A549 (cell line): ENCODE measurements around the gene CDIP1. TPM values are rescaled to one million over a fixed set of nuclear protein-coding genes. Genes with fewer than 3 reads are reported as not detected.

Experiments used
- ATAC-seq, 2 experiments: fragments of 200-7000 bp in 1 of 2; fragments of >200 bp in 1 of 2; cut with Nextera tagmentation in 1 of 2; cut with Tn5 transposase in 1 of 2; 3 replicates each; pipeline versions ENCODE4 v1.8.0 to v1.9.1; 2018 to 2020; ENCODE audit warnings: mild to moderate bottlenecking in 1 of 2, moderate library complexity in 1 of 2
- CTCF ChIA-PET: fragments of 300-600 bp; sonication (Branson Sonifier 250); formaldehyde crosslinking; extraction: SDS; loops from one replicate; lab custom pipeline; 2021; ENCODE audit warnings: antibody characterized with exemption, inconsistent platforms; lab: Yijun Ruan, JAX
- POLR2A ChIA-PET: fragments of 350-600 bp; formaldehyde crosslinking; extraction: SDS; loops from one replicate; lab custom pipeline; 2021; ENCODE audit warnings: antibody characterized with exemption, inconsistent platforms; lab: Yijun Ruan, JAX
- DNase-seq, 2 experiments: peaks; one replicate each; pipeline versions ENCODE4 v3.0.0 to v3.0.0-alpha.2; 2011 to 2016; ENCODE audit warnings: low read depth in 1 of 2, low spot score in 1 of 2
- FAIRE-seq: peaks from 2 replicates; lab custom pipeline; 2011; peaks lifted over from hg19 to GRCh38; lab: Jason Lieb, UNC
- H3K27ac ChIP-seq, 2 experiments: fragments of >200 bp; sonication (Bioruptor Twin); formaldehyde crosslinking; 3 replicates each; pipeline ENCODE4 v1.5.1; 2016 to 2017
- H3K4me1 ChIP-seq: fragments of >200 bp; sonication (Bioruptor Twin); formaldehyde crosslinking; 3 replicates; pipeline ENCODE4 v1.6.1; 2016
- H3K4me2 ChIP-seq: fragments of >200 bp; sonication (Bioruptor Twin); formaldehyde crosslinking; 3 replicates; pipeline ENCODE4 v1.6.1; 2016
- H3K4me3 ChIP-seq: fragments of >200 bp; sonication (Bioruptor Twin); formaldehyde crosslinking; 3 replicates; pipeline ENCODE4 v1.5.1; 2016
- H3K9me3 ChIP-seq: fragments of >200 bp; sonication (Bioruptor Twin); formaldehyde crosslinking; 3 replicates; pipeline ENCODE4 v1.6.1; 2016
- CBX2 ChIP-seq: fragments of 200-600 bp; sonication (generic); IDR thresholded peaks from 2 replicates; pipeline ENCODE4 v1.6.1; 2016; ENCODE audit warnings: low read depth, mild to moderate bottlenecking, borderline replicate concordance
- CBX8 ChIP-seq: fragments of 200-600 bp; sonication (generic); IDR thresholded peaks from 2 replicates; pipeline ENCODE4 v1.6.1; 2016
- CEBPB ChIP-seq, 2 experiments: fragments of >200 bp in 1 of 2; sonication (Bioruptor Twin) in 1 of 2; formaldehyde crosslinking in 1 of 2; IDR thresholded peaks; 2 replicates each; pipeline ENCODE4 v1.6.1; 2012 to 2016
- EHF ChIP-seq: fragments of 250-450 bp; sonication (Bioruptor Pico); IDR thresholded peaks from 2 replicates; pipeline ENCODE4 v1.5.0; 2020; ENCODE audit warnings: mild to moderate bottlenecking
- ESRRA ChIP-seq: fragments of 150-350 bp; IDR thresholded peaks from 2 replicates; pipeline ENCODE4 v1.6.1; 2014; ENCODE audit warnings: mild to moderate bottlenecking, low read length, borderline replicate concordance
- FOXS1 ChIP-seq: fragments of 250-450 bp; sonication (Bioruptor Pico); IDR thresholded peaks from 2 replicates; pipeline ENCODE4 v1.5.0; 2020; ENCODE audit warnings: mild to moderate bottlenecking, moderate library complexity
- MAZ ChIP-seq: fragments of 150-350 bp; IDR thresholded peaks from 2 replicates; pipeline ENCODE4 v1.6.1; 2014; ENCODE audit warnings: antibody characterized with exemption, low read depth, low read length, borderline replicate concordance
- RARB ChIP-seq: fragments of 250-450 bp; sonication (Bioruptor Pico); IDR thresholded peaks from 2 replicates; pipeline ENCODE4 v1.8.0; 2021; ENCODE audit warnings: mild to moderate bottlenecking, moderate library complexity
- RCOR1 ChIP-seq: fragments of 150-350 bp; IDR thresholded peaks from 2 replicates; pipeline ENCODE4 v1.6.1; 2014; ENCODE audit warnings: antibody characterized with exemption, low read length, low read depth
- SREBF2 ChIP-seq: fragments of 450-650 bp; IDR thresholded peaks from 2 replicates; pipeline ENCODE4 v1.6.1; 2014; ENCODE audit warnings: mild to moderate bottlenecking, moderate library complexity
- ZFP36 ChIP-seq: fragments of 450-650 bp; IDR thresholded peaks from 2 replicates; pipeline ENCODE4 v1.6.1; 2014; ENCODE audit warnings: borderline replicate concordance; ENCODE audit not compliant: partially characterized antibody
- WGBS: methylation state at CpG from one replicate; pipeline ENCODE4 v1.1.6; 2017; ENCODE audit errors: missing lambda C conversion rate; 5-methylcytosine and 5-hydroxymethylcytosine counted together
- polyA plus RNA-seq, 4 experiments: library from polyadenylated mRNA; depleted of rRNA in 3 of 4; stranded (reverse); fragments of >200 nt; fragmentation: RNase III in 1 of 4; extraction: RNeasy Plus Mini Kit Qiagen cat#74134 plus additional on column Dnase treatment in 1 of 4; gene quantifications; 2 replicates in 3 of 4; 3 replicates in 1 of 4; pipeline ENCODE4 v1.2.3, GENCODE V29; 2011 to 2017
- TF ChIP-seq, protein P1 (sequence below): fragments of 200-600 bp; sonication (generic); IDR thresholded peaks from 2 replicates; pipeline ENCODE4 v1.6.1; 2016; ENCODE audit warnings: antibody characterized with exemption, mild to moderate bottlenecking, moderate library complexity
- TF ChIP-seq, protein P2 (sequence below): fragments of >200 bp; sonication (Bioruptor Twin); formaldehyde crosslinking; IDR thresholded peaks from 3 replicates; pipeline ENCODE4 v1.5.1; 2016
- TF ChIP-seq, protein P3 (sequence below): fragments of 250-450 bp; sonication (Bioruptor Pico); IDR thresholded peaks from 2 replicates; pipeline ENCODE4 v1.5.0; 2021; ENCODE audit warnings: mild to moderate bottlenecking, moderate library complexity, borderline replicate concordance

CDIP1 gene
- polyA plus RNA-seq, 2 of the 4 experiments (the other 2 are of a cell fraction), result 3.7 to 8.4 TPM

DNA sequence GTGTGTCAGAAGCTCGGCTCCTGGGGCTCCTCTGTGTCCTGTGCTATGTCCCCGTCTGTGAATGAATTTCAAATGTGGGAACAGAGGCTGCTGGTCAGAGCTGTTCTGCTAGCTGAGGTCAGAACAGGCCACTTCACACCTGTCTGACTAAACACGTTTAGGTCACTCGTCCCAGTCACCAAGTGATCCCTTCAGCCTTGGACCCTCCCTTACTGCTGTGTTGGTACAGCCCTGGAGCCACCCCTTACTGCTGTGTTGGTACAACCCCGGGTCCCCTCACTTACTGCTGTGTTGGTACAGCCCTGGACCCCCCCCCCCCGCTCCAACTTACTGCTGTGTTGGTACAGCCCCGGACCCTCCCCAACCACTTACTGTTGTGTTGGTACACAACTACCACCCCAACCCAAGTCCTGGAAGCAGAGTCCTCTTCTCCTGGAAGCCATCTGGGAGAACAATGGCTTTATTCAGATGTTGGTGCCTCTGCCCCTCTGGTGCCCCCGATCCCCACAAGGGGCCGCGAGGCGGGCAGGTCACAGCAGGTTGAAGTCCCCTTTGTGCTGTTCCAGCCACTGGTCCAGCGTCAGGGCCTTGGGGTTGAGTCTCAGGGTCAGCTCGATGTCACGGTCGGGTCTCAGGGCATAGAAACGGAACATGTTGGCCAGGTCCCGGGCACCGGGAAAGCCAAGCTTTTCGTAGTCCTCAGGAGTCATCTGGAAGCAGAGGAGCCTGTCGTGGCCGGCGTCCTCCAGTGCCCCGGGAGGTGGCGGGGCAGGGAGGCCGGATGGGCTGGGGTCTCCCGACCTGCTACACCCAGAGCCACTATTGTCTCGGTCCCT lies 77.1 kb downstream of the CDIP1 start (continued):
- TF ChIP-seq, protein P1, sequence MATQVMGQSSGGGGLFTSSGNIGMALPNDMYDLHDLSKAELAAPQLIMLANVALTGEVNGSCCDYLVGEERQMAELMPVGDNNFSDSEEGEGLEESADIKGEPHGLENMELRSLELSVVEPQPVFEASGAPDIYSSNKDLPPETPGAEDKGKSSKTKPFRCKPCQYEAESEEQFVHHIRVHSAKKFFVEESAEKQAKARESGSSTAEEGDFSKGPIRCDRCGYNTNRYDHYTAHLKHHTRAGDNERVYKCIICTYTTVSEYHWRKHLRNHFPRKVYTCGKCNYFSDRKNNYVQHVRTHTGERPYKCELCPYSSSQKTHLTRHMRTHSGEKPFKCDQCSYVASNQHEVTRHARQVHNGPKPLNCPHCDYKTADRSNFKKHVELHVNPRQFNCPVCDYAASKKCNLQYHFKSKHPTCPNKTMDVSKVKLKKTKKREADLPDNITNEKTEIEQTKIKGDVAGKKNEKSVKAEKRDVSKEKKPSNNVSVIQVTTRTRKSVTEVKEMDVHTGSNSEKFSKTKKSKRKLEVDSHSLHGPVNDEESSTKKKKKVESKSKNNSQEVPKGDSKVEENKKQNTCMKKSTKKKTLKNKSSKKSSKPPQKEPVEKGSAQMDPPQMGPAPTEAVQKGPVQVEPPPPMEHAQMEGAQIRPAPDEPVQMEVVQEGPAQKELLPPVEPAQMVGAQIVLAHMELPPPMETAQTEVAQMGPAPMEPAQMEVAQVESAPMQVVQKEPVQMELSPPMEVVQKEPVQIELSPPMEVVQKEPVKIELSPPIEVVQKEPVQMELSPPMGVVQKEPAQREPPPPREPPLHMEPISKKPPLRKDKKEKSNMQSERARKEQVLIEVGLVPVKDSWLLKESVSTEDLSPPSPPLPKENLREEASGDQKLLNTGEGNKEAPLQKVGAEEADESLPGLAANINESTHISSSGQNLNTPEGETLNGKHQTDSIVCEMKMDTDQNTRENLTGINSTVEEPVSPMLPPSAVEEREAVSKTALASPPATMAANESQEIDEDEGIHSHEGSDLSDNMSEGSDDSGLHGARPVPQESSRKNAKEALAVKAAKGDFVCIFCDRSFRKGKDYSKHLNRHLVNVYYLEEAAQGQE, result no peak
- TF ChIP-seq RCOR1 (no peak), FOXS1 (no peak), SREBF2 (no peak)
- TF ChIP-seq, protein P2, sequence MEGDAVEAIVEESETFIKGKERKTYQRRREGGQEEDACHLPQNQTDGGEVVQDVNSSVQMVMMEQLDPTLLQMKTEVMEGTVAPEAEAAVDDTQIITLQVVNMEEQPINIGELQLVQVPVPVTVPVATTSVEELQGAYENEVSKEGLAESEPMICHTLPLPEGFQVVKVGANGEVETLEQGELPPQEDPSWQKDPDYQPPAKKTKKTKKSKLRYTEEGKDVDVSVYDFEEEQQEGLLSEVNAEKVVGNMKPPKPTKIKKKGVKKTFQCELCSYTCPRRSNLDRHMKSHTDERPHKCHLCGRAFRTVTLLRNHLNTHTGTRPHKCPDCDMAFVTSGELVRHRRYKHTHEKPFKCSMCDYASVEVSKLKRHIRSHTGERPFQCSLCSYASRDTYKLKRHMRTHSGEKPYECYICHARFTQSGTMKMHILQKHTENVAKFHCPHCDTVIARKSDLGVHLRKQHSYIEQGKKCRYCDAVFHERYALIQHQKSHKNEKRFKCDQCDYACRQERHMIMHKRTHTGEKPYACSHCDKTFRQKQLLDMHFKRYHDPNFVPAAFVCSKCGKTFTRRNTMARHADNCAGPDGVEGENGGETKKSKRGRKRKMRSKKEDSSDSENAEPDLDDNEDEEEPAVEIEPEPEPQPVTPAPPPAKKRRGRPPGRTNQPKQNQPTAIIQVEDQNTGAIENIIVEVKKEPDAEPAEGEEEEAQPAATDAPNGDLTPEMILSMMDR, result no peak

GRCh38 chr16:4460936-4461249 lies 77.7 kb downstream of the CDIP1 start:
- POLR2A ChIA-PET, result interaction anchor here (1.2 kb wide), 1 partner anchor 16 kb away, joined by 4 read pairs; the partner anchor contains the start of gene HMOX2
- no peak for DNase-seq
- Histone ChIP-seq H3K9me3 (no peaks in the 10 kb centered on the region), H3K4me3 (no peak overlapping the region), H3K4me1 (peaks cover 12% of the 10 kb centered on the region; the same call in 1 of the 3 replicates), H3K4me2 (no peak overlapping the region), H3K27ac (no peak overlapping the region)
- CTCF ChIA-PET, result interaction anchor here (0.6 to 2.7 kb wide), 3 partner anchors 9 to 222 kb away, joined by 3 to 7 read pairs (median 3); no protein-coding TSS in a partner anchor
- 87% methylated on average over 5 of the region's 5 CpGs for WGBS
- peak in 1 of 2 experiments; percentile 17; a peak in 2 of 6 replicates for ATAC-seq
- no peak for TF ChIP-seq RARB (CRISPR knock-in tag)
- no peak for TF ChIP-seq EHF (CRISPR knock-in tag)
- no peak for TF ChIP-seq ESRRA
- TF ChIP-seq CBX8, result no peak
- no peak for TF ChIP-seq CBX2
- TF ChIP-seq ZFP36, result no peak
- TF ChIP-seq CEBPB (IDR thresholded peaks at IDR 0.05), result no peak
- TF ChIP-seq MAZ, result no peak
- TF ChIP-seq, protein P3, sequence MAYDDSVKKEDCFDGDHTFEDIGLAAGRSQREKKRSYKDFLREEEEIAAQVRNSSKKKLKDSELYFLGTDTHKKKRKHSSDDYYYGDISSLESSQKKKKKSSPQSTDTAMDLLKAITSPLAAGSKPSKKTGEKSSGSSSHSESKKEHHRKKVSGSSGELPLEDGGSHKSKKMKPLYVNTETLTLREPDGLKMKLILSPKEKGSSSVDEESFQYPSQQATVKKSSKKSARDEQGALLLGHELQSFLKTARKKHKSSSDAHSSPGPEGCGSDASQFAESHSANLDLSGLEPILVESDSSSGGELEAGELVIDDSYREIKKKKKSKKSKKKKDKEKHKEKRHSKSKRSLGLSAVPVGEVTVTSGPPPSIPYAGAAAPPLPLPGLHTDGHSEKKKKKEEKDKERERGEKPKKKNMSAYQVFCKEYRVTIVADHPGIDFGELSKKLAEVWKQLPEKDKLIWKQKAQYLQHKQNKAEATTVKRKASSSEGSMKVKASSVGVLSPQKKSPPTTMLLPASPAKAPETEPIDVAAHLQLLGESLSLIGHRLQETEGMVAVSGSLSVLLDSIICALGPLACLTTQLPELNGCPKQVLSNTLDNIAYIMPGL (CRISPR knock-in tag), result no peak
- no peak for FAIRE-seq

Other genes with a start within 250 kb of the CDIP1 start
- gene GLIS2, start 222.7 kb downstream of the CDIP1 start, polyA plus RNA-seq (2011; rRNA removed), result 5.5 and 6.8 TPM in 2 replicates
- 15.8 to 19.5 TPM (median 16.3 TPM) in 3 replicates for gene GLIS2, start 222.7 kb downstream of the CDIP1 start, polyA plus RNA-seq (2017; fragmentation: RNase III; extraction: RNeasy Plus Mini Kit Qiagen cat#74134 plus additional on column Dnase treatment)
- 42.5 and 55.1 TPM in 2 replicates for gene PAM16, start 187.5 kb downstream of the CDIP1 start, polyA plus RNA-seq (2011; rRNA removed)
- gene PAM16, start 187.5 kb downstream of the CDIP1 start, polyA plus RNA-seq (2017; fragmentation: RNase III; extraction: RNeasy Plus Mini Kit Qiagen cat#74134 plus additional on column Dnase treatment), result 58.7 to 64.3 TPM (median 59.1 TPM) in 3 replicates
- 2.0 and 2.3 TPM in 2 replicates for gene VASN, start 166.9 kb downstream of the CDIP1 start, polyA plus RNA-seq (2011; rRNA removed)
- 4.0 to 4.7 TPM (median 4.2 TPM) in 3 replicates for gene VASN, start 166.9 kb downstream of the CDIP1 start, polyA plus RNA-seq (2017; fragmentation: RNase III; extraction: RNeasy Plus Mini Kit Qiagen cat#74134 plus additional on column Dnase treatment)
- 5.7 and 6.0 TPM in 2 replicates for gene CORO7, start 122.2 kb downstream of the CDIP1 start, polyA plus RNA-seq (2011; rRNA removed)
- gene CORO7, start 122.2 kb downstream of the CDIP1 start, polyA plus RNA-seq (2017; fragmentation: RNase III; extraction: RNeasy Plus Mini Kit Qiagen cat#74134 plus additional on column Dnase treatment), result 11.1 to 12.6 TPM (median 11.9 TPM) in 3 replicates
- gene DNAJA3, start 112.9 kb downstream of the CDIP1 start, polyA plus RNA-seq (2011; rRNA removed), result 70.9 and 77.2 TPM in 2 replicates
- gene DNAJA3, start 112.9 kb downstream of the CDIP1 start, polyA plus RNA-seq (2017; fragmentation: RNase III; extraction: RNeasy Plus Mini Kit Qiagen cat#74134 plus additional on column Dnase treatment), result 64.6 to 71.6 TPM (median 66.0 TPM) in 3 replicates
- gene NMRAL1, start 64.1 kb downstream of the CDIP1 start, polyA plus RNA-seq (2011; rRNA removed), result 36.3 and 36.4 TPM in 2 replicates
- 47.4 to 55.8 TPM (median 48.8 TPM) in 3 replicates for gene NMRAL1, start 64.1 kb downstream of the CDIP1 start, polyA plus RNA-seq (2017; fragmentation: RNase III; extraction: RNeasy Plus Mini Kit Qiagen cat#74134 plus additional on column Dnase treatment)
- gene HMOX2, start 62.4 kb downstream of the CDIP1 start, polyA plus RNA-seq (2011; rRNA removed), result 35.4 and 37.3 TPM in 2 replicates
- gene HMOX2, start 62.4 kb downstream of the CDIP1 start, polyA plus RNA-seq (2017; fragmentation: RNase III; extraction: RNeasy Plus Mini Kit Qiagen cat#74134 plus additional on column Dnase treatment), result 47.7 to 49.6 TPM (median 49.5 TPM) in 3 replicates
- 0.03 TPM in 1 of 2 replicates, not detected in the other for gene C16orf96, start 17.6 kb upstream of the CDIP1 start, polyA plus RNA-seq (2011; rRNA removed)
- gene C16orf96, start 17.6 kb upstream of the CDIP1 start, polyA plus RNA-seq (2017; fragmentation: RNase III; extraction: RNeasy Plus Mini Kit Qiagen cat#74134 plus additional on column Dnase treatment), result 0.01 to 0.03 TPM in 2 of 3 replicates, not detected in the other
- gene UBALD1, start 76.1 kb upstream of the CDIP1 start, polyA plus RNA-seq (2011; rRNA removed), result 10.0 and 10.2 TPM in 2 replicates
- 33.2 to 36.6 TPM (median 34.1 TPM) in 3 replicates for gene UBALD1, start 76.1 kb upstream of the CDIP1 start, polyA plus RNA-seq (2017; fragmentation: RNase III; extraction: RNeasy Plus Mini Kit Qiagen cat#74134 plus additional on column Dnase treatment)
- 4.3 and 8.2 TPM in 2 replicates for gene MGRN1, start 86.1 kb upstream of the CDIP1 start, polyA plus RNA-seq (2011; rRNA removed)
- gene MGRN1, start 86.1 kb upstream of the CDIP1 start, polyA plus RNA-seq (2017; fragmentation: RNase III; extraction: RNeasy Plus Mini Kit Qiagen cat#74134 plus additional on column Dnase treatment), result 28.2 to 30.6 TPM (median 29.9 TPM) in 3 replicates
- gene NUDT16L1, start 154.8 kb upstream of the CDIP1 start, polyA plus RNA-seq (2011; rRNA removed), result 15.5 and 16.8 TPM in 2 replicates
- 21.8 to 24.4 TPM (median 22.9 TPM) in 3 replicates for gene NUDT16L1, start 154.8 kb upstream of the CDIP1 start, polyA plus RNA-seq (2017; fragmentation: RNase III; extraction: RNeasy Plus Mini Kit Qiagen cat#74134 plus additional on column Dnase treatment)
- gene ANKS3, start 195.5 kb upstream of the CDIP1 start, polyA plus RNA-seq (2011; rRNA removed), result 19.8 and 22.7 TPM in 2 replicates
- 22.4 to 30.6 TPM (median 27.1 TPM) in 3 replicates for gene ANKS3, start 195.5 kb upstream of the CDIP1 start, polyA plus RNA-seq (2017; fragmentation: RNase III; extraction: RNeasy Plus Mini Kit Qiagen cat#74134 plus additional on column Dnase treatment)
- 1.6 and 1.7 TPM in 2 replicates for gene DNAAF8, start 195.8 kb upstream of the CDIP1 start, polyA plus RNA-seq (2011; rRNA removed)
- 0.73 to 1.6 TPM (median 0.89 TPM) in 3 replicates for gene DNAAF8, start 195.8 kb upstream of the CDIP1 start, polyA plus RNA-seq (2017; fragmentation: RNase III; extraction: RNeasy Plus Mini Kit Qiagen cat#74134 plus additional on column Dnase treatment)
- gene ZNF500, start 228.4 kb upstream of the CDIP1 start, polyA plus RNA-seq (2011; rRNA removed), result 4.6 and 4.7 TPM in 2 replicates
- 5.2 to 6.7 TPM (median 6.4 TPM) in 3 replicates for gene ZNF500, start 228.4 kb upstream of the CDIP1 start, polyA plus RNA-seq (2017; fragmentation: RNase III; extraction: RNeasy Plus Mini Kit Qiagen cat#74134 plus additional on column Dnase treatment)
- gene SEPTIN12, start 249.6 kb upstream of the CDIP1 start, polyA plus RNA-seq (2011; rRNA removed), result not detected in 2 replicates
- gene SEPTIN12, start 249.6 kb upstream of the CDIP1 start, polyA plus RNA-seq (2017; fragmentation: RNase III; extraction: RNeasy Plus Mini Kit Qiagen cat#74134 plus additional on column Dnase treatment), result 0.14 TPM in 1 of 3 replicates, not detected in the others